ENCODE results near the gene ILDR2.

- TF ChIP-seq EZH2 (IDR thresholded peaks at IDR 0.05; ENCODE audit: low read depth) (no peak), CTCF (conservative IDR thresholded peaks at IDR 0.05) (no peak)
Measured at GRCh38 chr1:167016100-167016750, 40.9 kb upstream of the ILDR2 start.
